IMR-90 (cell line): Measurements from ENCODE around the gene DAND5. TPM values are rescaled to one million over a fixed set of nuclear protein-coding genes. Genes with fewer than 3 reads are reported as not detected.

ENCODE experiments used
- ATAC-seq: fragments of 200-7000 bp; cut with Tn5 transposase; 2 replicates; pipeline ENCODE4 v1.9.1; 2020; ENCODE audit warnings: low read depth, mild to moderate bottlenecking, moderate library complexity
- BruUV-seq: library from RNA; stranded (reverse); fragments of 400-500 nt; replicated peaks from 2 replicates; lab custom pipeline; 2021; lab: Mats Ljungman, UMichigan
- CTCF ChIA-PET: fragments of 300-600 bp; formaldehyde crosslinking; extraction: SDS; loops from one replicate; lab custom pipeline; 2021; ENCODE audit warnings: antibody characterized with exemption; lab: Yijun Ruan, JAX
- POLR2A ChIA-PET: fragments of 300-600 bp; sonication (Branson Sonifier 250); formaldehyde crosslinking; loops from one replicate; lab custom pipeline; 2022; ENCODE audit warnings: antibody characterized with exemption; ENCODE audit not compliant: unreplicated experiment; lab: Charles Lee
- DNase-seq: peaks from one replicate; pipeline ENCODE4 v3.0.0; 2013
- H2AFZ ChIP-seq: replicated peaks from 2 replicates; pipeline ENCODE3; 2013; ENCODE audit warnings: low read length, mild to moderate bottlenecking; ENCODE audit not compliant: poor library complexity
- H2AK5ac ChIP-seq: 2 replicates; pipeline ENCODE4 v1.6.1; 2013; ENCODE audit warnings: low read depth, low read length, inconsistent platforms
- H2AK9ac ChIP-seq: replicated peaks from 2 replicates; pipeline ENCODE3; 2013; ENCODE audit warnings: mild to moderate bottlenecking, low read depth, low read length, moderate library complexity; ENCODE audit not compliant: poor library complexity
- H2BK120ac ChIP-seq: 2 replicates; pipeline ENCODE4 v1.6.1; 2013; ENCODE audit warnings: low read depth, low read length, inconsistent platforms
- H2BK15ac ChIP-seq: 3 replicates; pipeline ENCODE4 v1.6.1; 2013; ENCODE audit warnings: low read depth, low read length, inconsistent platforms
- H2BK20ac ChIP-seq: 2 replicates; pipeline ENCODE4 v1.6.1; 2013; ENCODE audit warnings: low read depth, mild to moderate bottlenecking, inconsistent platforms, low read length, moderate library complexity
- H2BK5ac ChIP-seq: 2 replicates; pipeline ENCODE4 v1.6.1; 2013; ENCODE audit warnings: mild to moderate bottlenecking, low read depth, low read length, inconsistent platforms; ENCODE audit not compliant: poor library complexity, severe bottlenecking
- H3K14ac ChIP-seq: replicated peaks from 2 replicates; pipeline ENCODE4 v1.6.1; 2013; ENCODE audit warnings: low read depth, low read length, inconsistent platforms
- H3K18ac ChIP-seq: 2 replicates; pipeline ENCODE4 v1.6.1; 2013; ENCODE audit warnings: low read depth, low read length, control low read depth
- H3K23ac ChIP-seq: 2 replicates; pipeline ENCODE4 v1.6.1; 2013; ENCODE audit warnings: low read depth, low read length, inconsistent platforms
- H3K27ac ChIP-seq: 2 replicates; pipeline ENCODE4 v1.5.1; 2013; ENCODE audit warnings: mild to moderate bottlenecking, control low read depth, low read length; ENCODE audit not compliant: insufficient read depth
- H3K27me3 ChIP-seq: 2 replicates; pipeline ENCODE4 v1.6.1; 2013; ENCODE audit warnings: low read length; ENCODE audit not compliant: control insufficient read depth, insufficient read depth
- H3K36me3 ChIP-seq: 2 replicates; pipeline ENCODE4 v1.6.1; 2013; ENCODE audit warnings: low read length, mixed read lengths; ENCODE audit not compliant: control insufficient read depth, insufficient read depth
- H3K4ac ChIP-seq: 2 replicates; pipeline ENCODE4 v1.6.1; 2013; ENCODE audit warnings: low read depth, low read length, inconsistent platforms
- H3K4me1 ChIP-seq: 2 replicates; pipeline ENCODE4 v1.6.1; 2013; ENCODE audit warnings: low read length, mixed read lengths; ENCODE audit not compliant: control insufficient read depth, insufficient read depth
- H3K4me2 ChIP-seq: 2 replicates; pipeline ENCODE4 v1.6.1; 2013; ENCODE audit warnings: low read depth, mild to moderate bottlenecking, control low read depth, low read length, moderate library complexity
- H3K4me3 ChIP-seq: 2 replicates; pipeline ENCODE4 v1.5.1; 2013; ENCODE audit warnings: low read depth, mild to moderate bottlenecking, control low read depth, low read length, moderate library complexity; ENCODE audit not compliant: insufficient read depth
- H3K56ac ChIP-seq: 2 replicates; pipeline ENCODE4 v1.6.1; 2013; ENCODE audit warnings: low read length, inconsistent platforms; ENCODE audit not compliant: insufficient read depth; ENCODE audit errors: extremely low read depth
- H3K79me1 ChIP-seq, 2 experiments: 2 replicates each; pipeline ENCODE4 v1.6.1; 2013; ENCODE audit warnings: low read length in 2 of 2, inconsistent platforms in 1 of 2, low read depth in 1 of 2
- H3K9ac ChIP-seq: 2 replicates; pipeline ENCODE4 v1.6.1; 2013; ENCODE audit warnings: low read depth, low read length, control low read depth
- H3K9me1 ChIP-seq: 2 replicates; pipeline ENCODE4 v1.6.1; 2013; ENCODE audit warnings: low read length, inconsistent platforms; ENCODE audit not compliant: insufficient read depth
- H3K9me3 ChIP-seq: 2 replicates; pipeline ENCODE4 v1.6.1; 2013; ENCODE audit warnings: low read length; ENCODE audit not compliant: control insufficient read depth, insufficient read depth
- H4K20me1 ChIP-seq: 2 replicates; pipeline ENCODE4 v1.6.1; 2013; ENCODE audit warnings: low read length, inconsistent platforms; ENCODE audit not compliant: insufficient read depth
- H4K5ac ChIP-seq: 2 replicates; pipeline ENCODE4 v1.6.1; 2013; ENCODE audit warnings: mild to moderate bottlenecking, low read depth, low read length, control low read depth
- H4K8ac ChIP-seq, 2 experiments: 2 replicates each; pipeline ENCODE4 v1.6.1; 2013; ENCODE audit warnings: low read depth in 2 of 2, low read length in 2 of 2, control low read depth in 1 of 2, inconsistent platforms in 1 of 2
- H4K91ac ChIP-seq: 2 replicates; pipeline ENCODE4 v1.6.1; 2013; ENCODE audit warnings: low read depth, low read length, inconsistent platforms; ENCODE audit not compliant: insufficient read depth
- MAFK ChIP-seq: IDR thresholded peaks from 2 replicates; pipeline ENCODE4 v1.6.1; 2012; ENCODE audit warnings: low read depth, low read length, improper control_type of control experiment
- RAD21 ChIP-seq: IDR thresholded peaks from 2 replicates; pipeline ENCODE4 v1.6.1; 2012; ENCODE audit warnings: low read length, improper control_type of control experiment
- WGBS, 2 experiments: methylation state at CpG; one replicate each; pipeline versions ENCODE4 v1.1.5 to v1.1.7; 2013; ENCODE audit warnings: missing lambda C conversion rate in 2 of 2; ENCODE audit not compliant: insufficient read length in 1 of 2; ENCODE audit errors: extremely low coverage in 2 of 2; 5-methylcytosine and 5-hydroxymethylcytosine counted together
- dilution Hi-C: fragments of 300-500 bp; cut with HindIII; formaldehyde crosslinking; loops from one replicate; pipeline ENCODE4 v1.14.3; 2018; ENCODE audit warnings: low sequenced_read_pairs; ENCODE audit not compliant: unreplicated experiment
- in situ Hi-C: fragments of 300-500 bp; cut with MboI; formaldehyde crosslinking; loops from 3 replicates; pipeline ENCODE4 v1.14.3; 2019; ENCODE audit warnings: low sequenced_read_pairs, inconsistent platforms, mixed read lengths
- intact Hi-C: fragments of 100-400 bp; cut with micrococcal nuclease; formaldehyde crosslinking; loops from 2 replicates; pipeline ENCODE4 v1.10.0; 2022
- polyA plus RNA-seq, 3 experiments: library from polyadenylated mRNA; depleted of rRNA; stranded (reverse); fragments of >200 nt; gene quantifications; 2 replicates each; pipeline ENCODE4 v1.2.3, GENCODE V29; 2012; ENCODE audit warnings: low replicate concordance in 1 of 3
- total RNA-seq: library from RNA; depleted of rRNA; stranded (reverse); fragments of >200 nt; gene quantifications from 2 replicates; pipeline ENCODE4 v1.2.3, GENCODE V29; 2012

Gene DAND5
- total and polyA plus RNA-seq, 2 of the 4 experiments (the other 2 are of a cell fraction), result 0.03 TPM; not detected in 1

DNA sequence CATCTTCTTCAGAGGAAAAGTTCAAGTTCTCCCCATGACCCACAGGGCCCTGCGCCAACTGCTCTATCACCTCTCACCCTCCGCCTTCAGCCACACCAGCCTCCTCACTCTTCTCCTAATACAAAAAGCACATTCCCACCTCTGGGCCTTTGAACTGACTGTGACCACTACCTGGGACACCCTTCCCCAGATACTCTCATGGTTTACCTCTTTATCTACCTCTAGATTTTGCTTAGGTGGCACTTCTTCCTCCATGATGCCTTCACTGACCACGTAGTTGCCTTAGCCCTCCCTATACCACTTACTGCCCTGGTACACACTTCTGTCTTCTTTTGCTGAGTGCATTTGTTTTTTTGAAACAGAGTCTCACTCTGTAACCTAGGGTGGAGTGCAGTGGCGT, 46.4 kb upstream of the DAND5 start:
- Histone ChIP-seq H3K56ac (no peak overlapping the region), H2AK9ac (peak overlapping the region; percentile 61), H3K27ac (no peak overlapping the region), H3K4me3 (no peak overlapping the region), H2BK15ac (no peak overlapping the region), H4K20me1 (no peaks in the 10 kb centered on the region; the same call in 1 of the 2 replicates), H3K36me3 (peaks cover 38% of the 10 kb centered on the region), H3K9me1 (no peaks in the 10 kb centered on the region), H2BK20ac (no peak overlapping the region), H3K18ac (no peak overlapping the region), H2BK5ac (no peak overlapping the region), H4K5ac (no peak overlapping the region), H4K8ac (no peak overlapping the region), H3K27me3 (no peaks in the 10 kb centered on the region), H3K14ac (no peak overlapping the region), H3K79me1 (peaks cover 0 to 11% of the 10 kb centered on the region in 2 experiments; a peak in 1 of 4 replicates), H2AK5ac (no peak overlapping the region), H4K91ac (no peak overlapping the region), H3K4me1 (no peaks in the 10 kb centered on the region), H2BK120ac (no peak overlapping the region), H3K9me3 (no peaks in the 10 kb centered on the region), H3K4ac (no peak overlapping the region), H3K9ac (no peak overlapping the region), H3K4me2 (no peak overlapping the region), H2AFZ (no peak overlapping the region), H3K23ac (no peak overlapping the region)
- DNase-seq, result no peak
- no peak for ATAC-seq
- in situ Hi-C loops, result no loop called here
- BruUV-seq, result no TSS peak
- intact Hi-C loops, result no loop called here
- ChIA-PET CTCF (no interaction called here), POLR2A (no interaction called here)
- dilution Hi-C loops, result no loop called here
- 95% methylated on average over 2 of the region's 4 CpGs; no CpG with 5 or more reads in 1 of the 2 experiments for WGBS, 2 experiments
- TF ChIP-seq RAD21, result no peak
- TF ChIP-seq MAFK, result peak; percentile 56
